GM19468 (cell line): ENCODE data around the gene ADPRHL1.
"Not testable (repeated sequence)": the region's sequence is repeated elsewhere in the genome, so short reads cannot be mapped to it uniquely, and the experiment has no call there.

Experiments
- ATAC-seq: cut with Tn5 transposase; IDR thresholded peaks from one replicate; pipeline ENCODE4 v1.9.1; 2021; ENCODE audit warnings: mild to moderate bottlenecking, moderate library complexity, moderate number of reproducible peaks; ENCODE audit not compliant: unreplicated experiment; ENCODE audit errors: extremely low read depth

ADPRHL1 gene

DNA sequence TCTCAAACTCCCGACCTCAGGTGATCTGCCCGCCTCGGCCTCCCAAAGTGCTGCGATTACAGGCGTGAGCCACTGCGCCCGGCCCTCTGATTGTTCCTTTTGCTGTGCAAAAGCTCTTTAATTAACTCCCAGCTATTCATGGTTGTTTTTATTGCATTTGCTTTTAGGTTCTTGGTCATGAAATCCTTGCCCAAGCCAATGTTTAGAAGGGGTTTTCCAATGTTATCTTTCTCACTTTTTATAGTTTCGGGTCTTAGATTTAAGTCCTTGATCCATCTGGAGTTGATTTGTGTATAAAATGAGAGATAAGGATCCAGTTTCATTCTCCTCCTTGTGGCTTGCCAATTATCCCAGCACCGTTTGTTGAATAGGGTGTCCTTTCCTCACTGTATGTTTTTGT, 70.2 kb downstream of the ADPRHL1 start:
- no peak for ATAC-seq

DNA sequence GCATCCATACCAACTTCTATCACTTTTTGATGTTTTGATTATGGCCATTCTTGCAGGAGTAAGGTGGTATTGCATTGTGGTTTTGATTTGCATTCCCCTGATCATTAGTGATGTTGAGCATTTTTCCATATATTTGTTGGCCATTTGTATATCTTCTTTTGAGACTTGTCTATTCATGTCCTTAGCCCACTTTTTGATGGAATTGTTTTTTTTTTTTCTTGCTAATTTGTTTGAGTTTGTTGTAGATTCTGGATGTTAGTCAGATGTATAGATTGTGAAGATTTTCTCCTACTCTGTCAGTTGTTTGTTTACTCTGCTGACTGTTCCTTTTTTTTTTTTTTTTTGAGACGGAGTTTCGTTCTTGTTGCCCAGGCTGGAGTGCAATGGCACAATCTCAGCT, 70.7 kb downstream of the ADPRHL1 start:
- ATAC-seq = not testable (repeated sequence)

DNA sequence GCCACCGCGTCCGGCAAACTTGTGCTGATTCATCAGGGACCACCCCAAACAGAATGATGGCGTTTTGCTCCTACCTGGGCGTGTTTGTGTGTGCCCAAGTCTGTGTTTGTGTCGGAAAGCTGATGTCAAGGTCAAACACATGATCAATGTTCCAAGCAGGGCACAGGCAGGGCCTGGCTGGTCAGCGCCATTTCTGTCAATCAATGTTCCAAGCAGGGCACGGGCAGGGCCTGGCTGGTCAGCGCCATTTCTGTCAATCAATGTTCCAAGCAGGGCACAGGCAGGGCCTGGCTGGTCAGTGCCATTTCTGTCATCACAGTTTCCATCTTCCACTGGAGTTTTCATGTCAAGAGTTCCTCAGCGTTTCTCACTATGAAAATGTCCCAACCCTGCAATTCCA, 74.5 kb downstream of the ADPRHL1 start:
- no peak for ATAC-seq

DNA sequence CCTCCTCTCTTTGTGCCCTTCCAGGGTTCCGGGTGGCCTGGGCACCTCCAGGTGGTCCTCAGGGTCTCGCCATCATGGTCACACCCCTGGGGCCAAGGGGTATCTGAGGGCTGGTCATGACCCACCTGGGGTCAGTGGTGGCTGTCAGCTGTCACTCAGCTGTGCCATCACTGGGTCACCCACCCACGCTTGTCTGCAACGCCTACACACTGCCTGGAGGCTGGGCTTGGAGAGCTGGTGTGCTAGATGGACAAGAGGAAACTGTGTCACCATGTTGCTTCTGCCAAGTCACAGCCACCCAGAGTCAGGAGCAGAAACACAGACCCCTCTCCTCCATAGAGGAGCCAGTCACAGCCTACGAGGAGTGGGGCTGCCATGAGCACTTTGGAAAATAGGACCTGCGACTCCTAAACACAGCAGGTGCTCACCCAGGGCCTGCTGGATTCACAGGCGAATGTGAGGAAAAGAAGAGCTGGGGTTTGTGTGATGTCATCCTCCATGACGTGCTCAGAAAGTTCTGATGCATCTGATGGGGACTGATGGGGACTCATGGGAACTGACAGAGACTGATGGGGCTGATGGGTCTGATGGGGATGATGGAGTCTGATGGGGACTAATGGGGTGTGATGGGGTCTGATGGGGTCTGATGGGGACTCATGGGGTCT, 78.6 kb downstream of the ADPRHL1 start:
- no peak for ATAC-seq

DNA sequence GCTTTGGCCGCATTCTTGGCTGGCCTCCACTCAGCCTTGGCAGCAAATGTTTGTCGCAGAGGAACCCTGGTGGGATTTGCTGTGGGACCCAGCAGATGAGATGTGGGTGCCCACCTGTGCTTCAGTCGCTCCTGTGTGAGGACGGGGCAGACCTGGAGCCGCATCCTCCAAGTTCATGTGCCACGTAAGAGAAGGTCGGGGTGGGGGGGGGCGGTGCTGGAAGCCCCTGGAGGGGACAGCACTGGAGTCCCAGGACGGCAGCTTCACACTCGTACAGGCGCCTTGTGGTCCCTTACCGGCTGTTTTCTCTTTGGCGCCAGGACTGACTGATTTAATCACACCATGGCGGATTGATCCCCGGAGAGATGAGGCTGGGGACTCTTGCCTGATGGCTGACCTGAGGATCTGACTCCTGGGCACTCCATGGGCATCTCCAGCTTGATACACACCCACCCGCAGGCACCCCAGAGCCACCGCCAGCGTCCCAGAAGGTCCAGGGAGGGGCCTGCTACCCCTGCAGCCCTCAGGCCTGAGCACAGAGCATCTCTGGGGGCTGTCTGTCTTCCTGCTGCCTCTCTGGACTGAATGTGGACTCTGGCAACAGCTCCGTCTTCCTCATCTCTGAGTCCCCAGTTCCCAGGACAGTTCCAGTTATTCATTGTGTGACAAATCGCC, 79.3 kb downstream of the ADPRHL1 start:
- no peak for ATAC-seq

DNA sequence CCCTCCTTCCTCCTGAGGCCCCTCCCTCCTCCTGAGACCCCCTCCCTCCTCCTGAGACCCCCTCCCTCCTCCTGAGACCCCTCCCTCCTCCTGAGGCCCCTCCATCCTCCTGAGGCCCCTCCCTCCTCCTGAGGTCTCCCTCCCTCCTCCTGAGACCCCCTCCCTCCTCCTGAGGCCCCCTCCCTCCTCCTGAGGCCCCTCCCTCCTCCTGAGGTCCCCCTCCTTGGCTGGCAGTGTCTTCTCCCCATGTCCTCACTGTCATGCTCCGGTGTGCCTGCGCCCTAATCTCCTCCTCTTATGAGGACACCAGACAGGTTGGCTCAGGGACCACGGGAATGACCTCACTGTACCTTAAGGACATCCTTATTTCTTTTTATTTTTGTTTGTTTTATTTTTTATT, 81.6 kb downstream of the ADPRHL1 start:
- ATAC-seq = not testable (repeated sequence)

DNA sequence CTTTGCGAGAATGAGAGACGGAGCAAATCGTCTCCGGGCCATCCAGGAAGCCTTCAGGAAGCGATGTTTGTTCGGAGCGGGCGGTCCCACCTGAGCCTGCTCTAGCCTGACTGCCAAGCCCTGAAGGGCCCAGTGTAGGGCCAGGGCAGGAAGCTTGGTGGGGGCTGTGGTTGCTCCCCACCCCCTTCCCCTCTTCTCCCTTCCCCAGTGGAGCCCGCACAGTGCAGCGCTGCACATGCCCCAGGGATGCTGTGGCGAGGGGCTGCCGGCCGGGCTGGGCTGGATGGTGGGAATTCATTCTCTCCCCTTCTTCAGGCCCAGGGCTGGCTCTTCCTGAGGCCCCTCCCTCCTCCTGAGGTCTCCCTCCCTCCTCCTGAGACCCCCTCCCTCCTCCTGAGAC, 82.2 kb downstream of the ADPRHL1 start:
- ATAC-seq = no peak

DNA sequence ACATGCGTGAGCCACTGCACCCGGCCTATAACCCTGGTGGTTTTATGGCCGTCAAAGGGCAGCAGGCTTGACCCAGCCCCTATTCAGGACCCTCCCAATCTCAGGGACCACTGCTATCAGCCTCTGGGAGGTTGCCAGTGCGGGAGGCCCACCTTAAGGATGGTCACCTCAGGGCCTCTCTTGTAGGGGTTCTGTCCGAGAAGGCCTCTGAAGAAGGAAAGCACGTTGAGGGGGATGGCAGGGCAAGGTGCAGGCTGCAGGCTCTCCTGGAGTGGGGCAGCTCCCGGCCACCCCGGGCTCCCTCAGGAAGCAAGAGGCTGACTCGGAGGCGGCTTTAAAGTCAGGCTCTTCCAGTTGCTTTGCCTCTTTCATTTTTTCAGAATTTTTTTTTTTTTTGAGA, 83.4 kb downstream of the ADPRHL1 start:
- no peak for ATAC-seq

DNA sequence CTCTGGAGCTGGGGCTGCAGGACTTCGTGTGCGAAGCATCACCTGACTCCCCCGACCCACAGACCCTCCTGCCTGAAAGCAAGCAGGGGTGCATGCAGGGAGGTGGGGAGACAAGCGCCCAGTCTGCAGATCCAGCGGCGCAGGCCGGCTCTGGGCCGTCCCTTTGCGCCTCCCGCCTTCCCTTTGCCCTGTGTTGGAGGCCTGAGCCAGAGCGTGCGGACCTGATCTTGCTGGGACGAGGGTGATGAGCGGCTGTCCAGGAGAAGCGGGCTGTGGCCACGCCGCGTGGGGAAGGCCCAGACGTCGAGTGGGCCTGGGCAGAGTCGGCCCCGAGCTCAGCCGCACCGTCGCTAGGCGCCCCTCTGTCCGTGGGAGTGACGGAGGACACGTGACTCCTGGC, 84.1 kb downstream of the ADPRHL1 start:
- no peak for ATAC-seq

DNA sequence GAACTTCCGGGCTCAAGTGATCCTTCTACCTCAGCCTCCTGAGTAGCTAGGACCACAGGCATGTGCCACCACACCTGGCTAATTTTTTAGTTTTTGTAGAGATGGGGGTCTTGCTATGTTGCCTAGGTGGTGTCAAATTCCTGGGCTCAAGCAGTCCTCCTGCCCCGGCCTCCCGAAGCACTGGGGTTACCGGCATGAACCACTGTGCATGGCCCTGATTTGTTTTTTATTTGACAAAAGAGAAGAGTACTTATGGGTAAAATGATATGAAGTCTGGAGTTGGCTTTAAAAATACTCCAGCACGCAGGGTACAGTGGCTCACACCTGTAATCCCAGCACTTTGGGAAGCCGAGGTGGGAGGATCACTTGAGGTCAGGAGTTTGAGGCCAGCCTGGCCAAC, 84.9 kb downstream of the ADPRHL1 start:
- ATAC-seq = not testable (repeated sequence)

DNA sequence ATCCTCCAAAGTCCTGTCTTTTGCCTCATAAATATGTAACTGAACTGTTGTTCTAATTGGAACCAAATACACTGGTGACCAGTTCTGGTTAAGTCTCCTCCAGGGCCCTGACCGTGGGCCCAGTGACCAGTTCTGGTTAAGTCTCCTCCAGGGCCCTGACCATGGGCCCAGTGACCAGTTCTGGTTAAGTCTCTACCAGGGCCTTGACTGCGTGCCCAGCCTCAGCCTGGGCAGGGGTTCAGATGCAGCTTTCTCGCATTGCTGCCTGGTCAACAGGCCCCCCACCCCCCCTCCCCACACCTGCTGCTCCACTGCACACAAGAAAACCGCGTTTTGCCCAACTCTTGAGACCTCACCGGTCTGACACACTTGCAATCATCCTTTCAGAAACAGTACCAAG, 85.5 kb downstream of the ADPRHL1 start:
- ATAC-seq = no peak

DNA sequence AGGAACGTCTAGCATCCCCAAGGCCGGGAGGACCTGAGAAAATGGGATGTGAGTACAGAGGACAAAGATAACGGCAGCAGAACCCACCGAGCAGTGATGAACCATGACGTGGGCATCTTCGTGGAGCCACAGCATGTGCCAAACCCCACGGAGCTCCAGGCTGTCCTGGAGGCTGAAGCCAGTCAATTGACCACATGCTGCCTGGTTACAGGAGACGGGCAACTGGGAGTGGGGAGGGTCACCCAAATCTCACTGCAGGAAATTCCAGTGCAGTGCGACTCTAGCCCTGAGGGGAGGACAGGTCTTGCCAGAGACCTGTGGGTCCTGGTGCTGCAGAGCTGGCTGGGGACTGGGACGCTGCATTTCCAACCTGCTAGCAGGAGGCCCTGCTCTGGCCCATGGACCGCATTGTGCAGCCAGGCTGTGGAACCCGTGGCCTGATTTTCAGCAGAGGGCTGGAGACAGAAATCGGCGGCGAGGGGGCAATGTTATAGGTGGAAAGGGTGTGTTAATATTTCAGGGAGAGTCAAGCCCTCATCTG, 86.2 kb downstream of the ADPRHL1 start:
- ATAC-seq = no peak

DNA sequence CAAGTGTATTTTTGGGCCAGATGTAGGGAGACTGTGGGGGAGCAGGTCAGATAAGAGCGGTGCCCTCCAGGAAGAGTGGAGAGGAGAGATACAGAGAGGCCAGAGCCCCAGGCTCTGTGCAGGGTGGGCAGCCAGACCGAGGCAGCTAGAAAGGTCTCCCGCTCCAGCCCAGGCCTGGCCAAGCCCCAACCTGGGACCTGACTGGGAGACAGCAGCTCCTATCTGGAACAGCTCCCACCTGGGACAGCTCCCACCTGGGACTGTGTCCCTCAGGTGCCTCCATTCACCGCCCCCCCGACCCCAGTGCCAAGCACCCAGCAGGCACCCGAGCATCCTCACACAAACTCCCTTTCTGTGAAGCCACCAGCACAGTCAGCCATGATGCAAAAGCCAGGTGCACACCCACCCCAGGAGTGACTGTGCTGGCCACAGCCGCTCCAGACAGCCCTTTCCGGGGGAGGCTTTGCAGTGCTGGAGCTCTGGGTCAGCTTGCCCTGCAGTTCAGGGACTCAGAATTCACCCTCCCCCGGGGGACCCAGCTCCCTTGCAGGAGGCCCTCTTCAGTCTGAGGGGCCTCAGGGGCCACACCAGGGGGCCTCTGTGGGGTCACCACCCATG, 87.2 kb downstream of the ADPRHL1 start:
- no peak for ATAC-seq

DNA sequence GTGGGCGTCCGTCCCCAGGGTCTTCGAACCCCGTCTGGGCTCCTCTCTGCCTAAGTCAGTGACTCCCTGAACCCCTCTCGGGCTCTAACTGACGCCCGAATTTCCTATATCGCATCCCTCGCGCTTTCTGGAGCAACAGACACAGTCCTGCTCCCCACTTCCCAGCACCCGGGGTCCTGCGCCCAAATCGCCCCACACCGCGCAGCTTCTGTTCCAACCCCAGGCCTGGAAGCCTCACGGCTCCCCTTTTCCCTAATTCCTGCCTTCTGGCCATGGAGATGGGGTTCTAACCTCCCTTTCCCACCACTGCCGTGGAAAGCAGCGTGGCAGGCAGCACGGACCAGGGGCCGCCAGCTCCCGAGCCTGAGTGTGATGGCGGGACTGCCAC, 87.7 kb downstream of the ADPRHL1 start:
- ATAC-seq = no peak

DNA sequence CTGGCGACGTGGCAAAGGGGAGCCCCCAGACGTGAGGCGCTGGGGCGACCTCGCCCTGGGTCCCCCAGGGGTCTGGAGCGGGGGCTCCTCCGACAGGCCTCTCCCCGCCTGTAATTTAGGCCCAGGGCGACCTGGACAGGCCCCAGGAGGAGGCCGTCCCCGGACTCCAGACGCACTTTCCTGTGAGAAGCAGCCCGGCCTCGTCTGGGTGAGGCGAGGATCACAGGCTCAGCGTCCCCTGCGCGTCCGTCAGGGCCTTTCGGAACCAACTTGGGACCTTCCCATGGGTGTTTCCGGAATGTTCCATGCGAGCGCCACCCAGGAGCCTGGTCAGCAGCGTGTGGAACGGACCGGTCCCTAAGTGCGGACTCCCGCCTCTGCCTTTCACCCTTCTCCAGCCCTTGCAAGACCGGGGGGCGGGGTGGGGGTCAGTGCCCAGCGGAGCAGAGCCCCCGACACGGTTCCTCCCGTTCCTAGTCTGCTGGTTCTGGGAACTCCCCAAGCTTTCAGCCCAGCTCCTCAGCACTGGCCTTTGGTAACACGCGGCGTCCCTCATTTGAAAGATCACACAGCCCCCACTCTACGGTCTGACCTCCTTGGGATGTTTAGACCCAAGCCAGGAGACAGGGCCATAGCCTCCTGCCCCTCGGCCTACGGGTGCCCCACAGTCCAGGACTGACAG, 88.2 kb downstream of the ADPRHL1 start:
- no peak for ATAC-seq

DNA sequence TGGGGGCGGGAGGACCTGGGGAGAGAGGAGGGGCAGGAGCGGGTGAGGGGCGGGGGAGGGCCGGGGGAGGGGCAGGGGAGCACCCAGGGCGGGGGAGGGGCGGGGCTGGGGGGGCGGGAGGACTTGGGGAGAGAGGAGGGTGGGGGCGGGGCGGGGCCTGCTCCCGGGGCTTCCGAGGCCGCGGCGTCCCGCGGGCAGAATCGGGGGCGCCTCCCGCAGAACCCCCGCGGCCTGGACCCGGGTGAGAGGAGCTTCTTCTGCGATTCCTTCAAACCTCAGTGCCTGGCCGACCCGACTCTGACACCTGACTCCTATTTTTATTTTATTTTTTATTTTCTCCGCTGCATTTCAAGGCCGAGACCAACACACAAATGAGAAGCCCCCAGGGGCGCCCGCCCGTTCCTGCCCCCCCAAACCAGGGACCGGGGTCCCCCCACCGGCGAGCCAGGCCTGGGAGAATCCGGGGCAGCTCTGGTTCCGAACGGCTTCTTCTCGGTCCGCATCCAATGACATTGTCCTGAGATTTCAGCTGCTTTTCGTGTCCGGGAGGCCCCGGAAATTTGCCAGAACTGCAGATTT, 88.9 kb downstream of the ADPRHL1 start:
- ATAC-seq = no peak

DNA sequence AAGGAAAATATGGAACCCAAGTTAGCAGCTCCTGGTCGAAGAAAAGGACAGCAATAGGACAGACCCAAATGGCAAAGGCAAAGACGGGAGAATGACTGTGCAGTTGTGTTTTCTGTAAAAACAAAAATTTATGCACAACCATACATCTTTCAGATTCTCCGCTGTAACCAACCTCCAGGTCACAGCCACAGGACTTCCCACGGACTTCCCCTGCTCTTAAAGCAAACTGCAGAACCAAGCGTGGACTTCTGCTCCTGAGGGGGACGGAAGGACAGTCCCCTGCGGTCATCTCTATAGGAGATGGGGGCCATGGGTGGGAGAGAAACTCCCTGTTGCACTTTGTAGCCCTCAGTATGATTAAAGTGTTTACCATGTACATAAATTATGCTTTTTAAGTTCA, 91.9 kb downstream of the ADPRHL1 start:
- no peak for ATAC-seq

DNA sequence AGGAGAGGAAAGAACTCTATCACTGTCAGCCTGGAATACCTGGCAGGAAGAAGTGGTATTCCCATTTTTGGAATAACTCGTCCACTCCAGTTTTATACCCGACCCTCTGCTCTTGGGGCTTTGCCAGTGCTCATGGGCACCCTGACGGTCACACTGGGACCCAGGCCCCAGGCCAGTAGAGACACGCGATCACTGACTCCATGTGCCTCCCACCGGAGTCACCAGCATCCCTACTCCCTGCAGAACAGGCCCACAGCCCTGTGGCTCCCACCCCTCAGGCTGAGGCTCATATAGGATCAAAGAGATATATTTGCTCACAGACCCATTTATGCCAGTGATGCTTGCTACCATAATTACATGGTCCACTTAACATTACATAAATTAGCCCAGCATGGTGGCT, 92.8 kb downstream of the ADPRHL1 start:
- no peak for ATAC-seq

DNA sequence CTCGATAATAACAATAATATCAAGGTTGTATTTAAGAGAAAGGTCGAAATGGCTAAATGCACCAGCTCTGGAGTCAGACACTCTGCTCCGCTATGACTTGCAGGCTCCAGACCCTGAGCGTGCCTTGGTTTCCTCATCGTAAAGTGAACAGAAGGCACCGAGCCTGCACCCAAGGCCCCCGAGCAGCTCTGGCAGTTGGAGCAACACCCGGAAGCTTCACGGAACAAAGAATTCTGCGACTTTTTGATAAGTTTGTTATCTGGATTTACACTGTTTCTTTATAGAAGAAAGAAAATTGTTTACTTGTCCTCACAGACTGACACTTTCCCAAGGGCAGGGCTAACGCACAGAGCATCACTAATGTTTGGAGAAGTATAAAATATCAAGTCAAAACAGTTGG, 93.7 kb downstream of the ADPRHL1 start:
- no peak for ATAC-seq

DNA sequence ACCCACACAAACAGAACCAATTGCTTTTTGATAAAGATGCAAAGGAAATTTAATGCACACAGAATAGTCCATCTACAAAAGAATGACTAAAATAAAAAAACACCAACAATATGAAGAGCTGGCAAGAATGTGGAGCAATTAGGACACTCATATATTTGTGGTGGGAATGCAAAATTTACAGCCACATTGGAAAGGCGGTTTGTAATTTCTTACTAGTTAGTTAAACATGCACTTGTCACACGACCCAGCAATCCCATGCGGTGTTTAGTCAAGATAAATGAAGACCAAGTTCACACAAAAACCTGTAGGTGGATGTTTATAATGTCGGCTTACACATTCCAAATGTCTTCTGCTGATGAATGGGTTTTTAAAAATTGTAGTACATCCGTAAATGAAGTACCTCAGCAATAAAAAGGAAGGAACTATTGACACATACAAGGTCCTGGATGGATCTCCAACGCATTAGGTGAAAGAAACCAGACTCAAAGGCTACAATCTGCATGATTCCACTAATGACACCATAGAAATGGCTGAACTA, 94.6 kb downstream of the ADPRHL1 start:
- ATAC-seq = no peak
